ENCODE data around the gene NPS.

The NPS gene

GRCh38 chr10:127553417-127553816, 4.3 kb downstream of the NPS start:
- no peak for DNase-seq (ENCODE audit: extremely low read depth, low read depth)
- TF ChIP-seq CTCF (IDR thresholded peaks at IDR 0.05; ENCODE audit: low read depth, low read length) = no peak

GRCh38 chr10:127556916-127557315, 7.8 kb downstream of the NPS start:
- DNase-seq (ENCODE audit: extremely low read depth, low read depth) = no peak
- TF ChIP-seq CTCF (IDR thresholded peaks at IDR 0.05; ENCODE audit: low read depth, low read length) = no peak

GRCh38 chr10:127561647-127562046, 12.5 kb downstream of the NPS start:
- TF ChIP-seq CTCF (IDR thresholded peaks at IDR 0.05; ENCODE audit: low read depth, low read length) = no peak

GRCh38 chr10:127563718-127564553, 14.8 kb downstream of the NPS start:
- TF ChIP-seq CTCF (IDR thresholded peaks at IDR 0.05; ENCODE audit: low read depth, low read length) = peak; percentile 11
- no peak for DNase-seq (ENCODE audit: extremely low read depth, low read depth)

More at GRCh38 chr10:127561647-127562046, 12.5 kb downstream of the NPS start:
- no peak for DNase-seq (ENCODE audit: extremely low read depth, low read depth)

GRCh38 chr10:127564644-127565043, 15.5 kb downstream of the NPS start:
- no peak for TF ChIP-seq CTCF (IDR thresholded peaks at IDR 0.05; ENCODE audit: low read depth, low read length)
- no peak for DNase-seq (ENCODE audit: extremely low read depth, low read depth)

- DNase-seq (ENCODE audit: extremely low read depth, low read depth) = no peak
- TF ChIP-seq CTCF (IDR thresholded peaks at IDR 0.05; ENCODE audit: low read depth, low read length) = no peak
Observed at GRCh38 chr10:127565583-127565982, 16.5 kb downstream of the NPS start.

GRCh38 chr10:127569210-127569609, 20.1 kb downstream of the NPS start:
- no peak for DNase-seq (ENCODE audit: extremely low read depth, low read depth)
- TF ChIP-seq CTCF (IDR thresholded peaks at IDR 0.05; ENCODE audit: low read depth, low read length) = no peak
